ENCODE data around the gene DDOST.
"Not testable (repeated sequence)": the region's sequence is repeated elsewhere in the genome, so short reads cannot be mapped to it uniquely, and the experiment has no call there.

The DDOST gene

GRCh38 chr1:20625176-20626097 is 35.7 kb downstream of the DDOST start:
- DNase-seq (ENCODE audit: low spot score): no peak

- DNase-seq (ENCODE audit: low spot score): no peak
Measured at GRCh38 chr1:20624709-20625108, 36.5 kb downstream of the DDOST start.

GRCh38 chr1:20621012-20621411 is 40.2 kb downstream of the DDOST start:
- no peak for DNase-seq (ENCODE audit: low spot score)

GRCh38 chr1:20619999-20620398 is 41.2 kb downstream of the DDOST start:
- no peak for DNase-seq (ENCODE audit: low spot score)

- no peak for DNase-seq (ENCODE audit: low spot score)
Measured at GRCh38 chr1:20618550-20618949, 42.6 kb downstream of the DDOST start.

GRCh38 chr1:20616847-20617487 is 44.2 kb downstream of the DDOST start:
- DNase-seq (ENCODE audit: low spot score): no peak

- peak; percentile 44 for DNase-seq (ENCODE audit: low spot score)
Measured at GRCh38 chr1:20615946-20616846, 45.0 kb downstream of the DDOST start.

- no peak for DNase-seq (ENCODE audit: low spot score)
Measured at GRCh38 chr1:20614131-20614579, 47.0 kb downstream of the DDOST start.

GRCh38 chr1:20612221-20612746 is 48.9 kb downstream of the DDOST start:
- DNase-seq (ENCODE audit: low spot score): no peak

GRCh38 chr1:20611652-20612051 is 49.5 kb downstream of the DDOST start:
- DNase-seq (ENCODE audit: low spot score): no peak

- DNase-seq (ENCODE audit: low spot score): no peak
Measured at GRCh38 chr1:20610970-20611369, 50.2 kb downstream of the DDOST start.

- no peak for DNase-seq (ENCODE audit: low spot score)
Measured at GRCh38 chr1:20609541-20609940, 51.6 kb downstream of the DDOST start.

- not testable (repeated sequence) for DNase-seq (ENCODE audit: low spot score)
Measured at GRCh38 chr1:20606801-20607570, 54.2 kb downstream of the DDOST start.

GRCh38 chr1:20604678-20605077 is 56.5 kb downstream of the DDOST start:
- no peak for DNase-seq (ENCODE audit: low spot score)

GRCh38 chr1:20603504-20604464 is 57.4 kb downstream of the DDOST start:
- peak; percentile 89 for DNase-seq (ENCODE audit: low spot score)

- DNase-seq (ENCODE audit: low spot score): no peak
Measured at GRCh38 chr1:20602851-20603450, 58.2 kb downstream of the DDOST start.
